Pancreas (tissue), 10 donors: ENCODE results near the gene GAL3ST2. TPM values are rescaled to one million over a fixed set of nuclear protein-coding genes. Genes with fewer than 3 reads are reported as not detected.

Source experiments
- ATAC-seq, 4 donors: fragments of 200-7000 bp; cut with Tn5 transposase; one replicate each; pipeline versions ENCODE4 v1.8.0 to v1.9.1; 2020; ENCODE audit warnings: mild to moderate bottlenecking in 4 of 4, moderate library complexity in 4 of 4
- DNase-seq, 6 donors: peaks; one replicate each; pipeline ENCODE4 v3.0.0-alpha.2; 2020
- FAIRE-seq: peaks from 2 replicates; lab custom pipeline; 2012; peaks lifted over from hg19 to GRCh38; lab: Jason Lieb, UNC
- H3K27ac ChIP-seq, 4 donors: fragments of 200-600 bp; sonication (generic); 1 replicate in 3 of 4; 2 replicates in 1 of 4; pipeline versions ENCODE4 v1.5.0 to v1.8.0; 2020
- H3K27me3 ChIP-seq, 4 donors: fragments of 200-600 bp; one replicate each; pipeline ENCODE4 v1.8.0; 2021
- H3K36me3 ChIP-seq, 3 donors: fragments of 200-600 bp; sonication (generic) in 1 of 3; one replicate each; pipeline versions ENCODE4 v1.5.0 to v1.8.0; 2020 to 2021
- H3K4me1 ChIP-seq, 3 donors: fragments of 200-600 bp; one replicate each; pipeline ENCODE4 v1.8.0; 2021
- H3K4me3 ChIP-seq, 4 donors: fragments of 200-600 bp; sonication (generic) in 2 of 4; one replicate each; pipeline versions ENCODE4 v1.5.0 to v1.8.0; 2020 to 2021
- H3K9me3 ChIP-seq, 4 donors: fragments of 200-600 bp; one replicate each; pipeline ENCODE4 v1.8.0; 2021
- WGBS, 2 donors: extraction: QIAGEN DNeasy Blood & Tissue Kit; methylation state at CpG; one replicate each; pipeline ENCODE4 v1.1.7; 2013; 5-methylcytosine and 5-hydroxymethylcytosine counted together
- intact Hi-C, 3 donors: fragments of 100-400 bp; cut with DNase I; formaldehyde crosslinking; loops; one replicate each; pipeline versions ENCODE4 v1.11.1 to v1.14.2; 2022
- polyA plus RNA-seq, 2 donors: library from polyadenylated mRNA; stranded (reverse); fragments of 200-250 nt; gene quantifications; one replicate each; pipeline ENCODE4 v1.2.3, GENCODE V29; 2013
- total RNA-seq, 6 donors: library from RNA; stranded (reverse); fragmentation: NEBNext Ultra II Directional in 4 of 6; extraction: Animal tissue kit (Norgen Biotek cat#: 25700) in 4 of 6; gene quantifications; one replicate each; pipeline versions ENCODE4 v1.2.1 to v1.2.4, GENCODE V29; 2021 to 2023
- TF ChIP-seq, protein P1 (sequence below), 4 donors: fragments of 200-600 bp; sonication (generic) in 3 of 4; IDR thresholded peaks; one replicate each; pipeline versions ENCODE4 v1.5.0 to v1.8.0; 2021; ENCODE audit warnings: antibody characterized with exemption in 4 of 4
- donor health status: healthy with polysubstance abuse.
- donor health status: DM: no; HTN: no; CAD: no; lungs with moderate emphysema.
- donor health status: DM: no; HTN: no; CAD: no.
- donor health status: control.
- donor health status: control.
- donor health status: Bipolar disorder and iron deficiency.
- donor health status: DM: yes; HTN: yes; CAD: no.
- donor health status: DM: no; HTN: no; CAD: no.
- donor health status: DM: no; HTN: no; CAD: no.
- donor health status: DM: yes; HTN: yes; CAD: no.

The GAL3ST2 gene
- total and polyA plus RNA-seq, 8 donors, result not detected

DNA sequence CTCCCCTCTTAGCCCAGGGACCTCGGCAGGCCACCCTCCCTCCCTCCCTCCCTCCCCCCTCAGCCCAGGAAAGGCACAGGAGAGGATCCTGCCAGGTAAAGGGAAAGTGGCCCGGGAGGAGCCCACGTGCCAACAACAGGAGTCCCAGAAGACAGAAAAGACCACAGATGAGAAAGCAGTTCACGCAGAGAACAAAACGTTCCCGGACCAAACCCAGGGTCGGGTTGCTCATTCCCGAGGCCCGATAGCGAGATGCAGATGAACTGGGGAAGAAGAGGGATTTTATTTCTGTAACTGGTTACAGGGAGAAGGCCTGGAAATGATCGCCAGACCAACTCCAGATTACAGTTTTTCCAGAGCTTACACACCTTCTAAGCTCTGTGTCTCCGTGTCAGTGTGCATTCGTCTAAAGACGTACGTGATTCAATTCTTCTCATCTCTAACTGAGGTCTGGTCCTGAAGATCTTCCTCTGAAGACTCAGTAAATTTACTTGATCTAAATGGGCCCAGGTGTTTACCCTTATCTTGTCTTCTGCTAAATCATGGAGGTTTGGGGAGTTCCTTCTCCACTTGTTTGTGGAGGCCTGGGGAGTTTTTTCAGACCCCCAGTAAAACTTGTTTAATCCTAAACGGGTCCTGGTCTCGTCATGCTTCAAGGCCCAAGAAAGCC lies 31.6 kb downstream of the GAL3ST2 start:
- peaks cover 0 to 7% (median 3%) of the 10 kb centered on the region in 3 donors for H3K4me1 ChIP-seq
- WGBS, 2 donors, result 71 to 72% methylated on average over 16 to 17 of the region's 17 CpGs
- peaks cover 0 to 12% (median 5%) of the 10 kb centered on the region in 4 donors for H3K27me3 ChIP-seq
- no peak overlapping the region for H3K27ac ChIP-seq
- no peak overlapping the region for H3K4me3 ChIP-seq
- no peak for FAIRE-seq
- no peak for DNase-seq
- H3K9me3 ChIP-seq, result no peaks in the 10 kb centered on the region
- no peak for ATAC-seq
- TF ChIP-seq, protein P1, sequence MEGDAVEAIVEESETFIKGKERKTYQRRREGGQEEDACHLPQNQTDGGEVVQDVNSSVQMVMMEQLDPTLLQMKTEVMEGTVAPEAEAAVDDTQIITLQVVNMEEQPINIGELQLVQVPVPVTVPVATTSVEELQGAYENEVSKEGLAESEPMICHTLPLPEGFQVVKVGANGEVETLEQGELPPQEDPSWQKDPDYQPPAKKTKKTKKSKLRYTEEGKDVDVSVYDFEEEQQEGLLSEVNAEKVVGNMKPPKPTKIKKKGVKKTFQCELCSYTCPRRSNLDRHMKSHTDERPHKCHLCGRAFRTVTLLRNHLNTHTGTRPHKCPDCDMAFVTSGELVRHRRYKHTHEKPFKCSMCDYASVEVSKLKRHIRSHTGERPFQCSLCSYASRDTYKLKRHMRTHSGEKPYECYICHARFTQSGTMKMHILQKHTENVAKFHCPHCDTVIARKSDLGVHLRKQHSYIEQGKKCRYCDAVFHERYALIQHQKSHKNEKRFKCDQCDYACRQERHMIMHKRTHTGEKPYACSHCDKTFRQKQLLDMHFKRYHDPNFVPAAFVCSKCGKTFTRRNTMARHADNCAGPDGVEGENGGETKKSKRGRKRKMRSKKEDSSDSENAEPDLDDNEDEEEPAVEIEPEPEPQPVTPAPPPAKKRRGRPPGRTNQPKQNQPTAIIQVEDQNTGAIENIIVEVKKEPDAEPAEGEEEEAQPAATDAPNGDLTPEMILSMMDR (IDR thresholded peaks at IDR 0.05), result no peak
- intact Hi-C loops, result no loop called here
- no peaks in the 10 kb centered on the region for H3K36me3 ChIP-seq

DNA sequence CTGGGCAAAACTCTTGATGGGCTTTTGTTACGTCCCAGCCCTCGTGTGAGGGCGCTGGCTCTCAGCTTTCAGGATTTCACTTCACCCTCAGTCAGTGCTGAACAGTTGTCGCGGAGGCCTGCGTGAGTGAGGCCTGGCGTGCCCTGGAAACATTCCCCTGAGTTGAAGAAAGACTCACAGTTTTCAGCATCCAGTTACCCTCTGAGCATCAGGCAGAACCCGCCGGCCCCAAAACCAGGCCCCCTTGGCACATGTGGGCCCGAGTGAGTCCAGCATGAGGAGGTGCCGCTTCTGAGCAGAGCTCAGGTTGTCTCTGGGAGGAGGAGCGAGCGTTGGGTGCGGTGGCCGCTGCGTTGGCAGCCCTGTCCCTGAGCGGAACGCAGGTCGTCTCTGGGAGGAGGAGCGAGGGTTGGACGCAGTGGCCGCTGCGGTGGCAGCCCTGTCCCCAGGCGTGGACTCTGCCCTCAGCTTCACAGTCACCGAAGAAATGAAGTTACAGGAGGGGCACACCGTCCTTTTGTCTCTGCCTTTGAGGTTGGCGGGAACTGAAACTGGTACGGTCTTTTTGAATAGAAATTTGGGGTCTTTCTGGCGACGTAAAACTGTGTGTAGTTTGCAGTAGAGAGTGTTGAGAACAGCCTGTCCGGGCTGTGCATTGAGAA lies 32.2 kb downstream of the GAL3ST2 start, which contains the start of gene NEU4:
TSS of gene NEU4 (plus strand) at position 473 of the 662 bp plus-strand sequence. CDS start 5,292 bp downstream, outside the sequence.
- 81 to 82% methylated on average over 31 of the region's 31 CpGs for WGBS, 2 donors
- no peak within 1 kb of the TSS for H3K4me3 ChIP-seq
- ATAC-seq (no peak), DNase-seq (no peak), FAIRE-seq (no peak)
- peaks cover 0 to 10% (median 5%) of the 10 kb centered on the region in 4 donors for H3K27me3 ChIP-seq
- no peaks in the 10 kb centered on the region for H3K9me3 ChIP-seq
- peaks cover 0 to 4% (median 2%) of the 10 kb centered on the region in 3 donors for H3K4me1 ChIP-seq
- TF ChIP-seq, protein P1 (IDR thresholded peaks at IDR 0.05), result no peak
- no peak within 1 kb of the TSS for H3K27ac ChIP-seq
- no peaks in the 10 kb centered on the region for H3K36me3 ChIP-seq
- intact Hi-C loops, result no loop called here

DNA sequence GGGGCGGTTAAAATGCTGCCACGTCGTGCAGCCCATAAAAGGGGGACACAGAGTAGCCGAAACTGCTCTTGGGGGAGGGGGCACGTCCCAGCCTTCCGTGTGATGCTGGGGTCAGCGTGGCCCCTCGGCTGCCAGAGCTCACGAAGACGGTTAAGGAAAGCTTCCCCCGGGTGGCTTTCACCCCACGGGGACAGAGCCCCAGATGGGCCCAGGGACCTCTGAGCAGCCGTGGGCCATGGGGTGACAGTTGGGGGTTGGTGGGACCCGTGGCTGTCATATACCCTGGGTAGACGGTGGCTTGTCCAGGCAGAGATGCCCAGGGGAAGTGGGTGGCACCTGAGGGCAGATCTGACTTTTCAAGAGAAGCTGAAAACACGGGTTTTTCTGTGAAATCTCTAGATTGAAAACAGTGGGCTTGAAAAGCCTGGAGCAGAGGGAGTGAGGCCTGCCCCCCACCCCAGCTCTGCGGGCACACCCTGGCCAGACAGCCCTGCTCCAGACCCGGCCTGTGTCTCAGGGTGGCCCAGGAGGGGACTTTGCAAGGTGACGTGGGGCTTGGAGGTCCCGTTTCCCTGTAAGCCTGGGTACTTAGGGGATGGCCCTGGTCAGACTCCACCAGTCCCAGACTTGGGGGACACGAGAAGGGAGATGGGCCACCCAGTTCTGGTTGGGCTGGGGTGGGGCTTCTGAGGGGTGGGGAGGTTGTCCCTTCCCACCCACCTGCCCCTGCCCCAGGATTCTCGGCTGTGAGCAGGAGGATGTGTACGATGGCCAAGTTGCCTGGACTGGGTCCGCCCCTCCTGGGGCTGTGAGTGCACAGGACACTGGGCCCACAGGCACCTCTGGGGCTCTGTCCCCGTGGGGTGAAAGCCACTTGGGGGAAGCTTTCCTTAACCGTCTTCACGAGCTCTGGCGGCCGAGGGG lies 33.0 kb downstream of the GAL3ST2 start:
- no peaks in the 10 kb centered on the region for H3K9me3 ChIP-seq
- no peak overlapping the region for H3K4me3 ChIP-seq
- FAIRE-seq (no peak), DNase-seq (peak in 2 of 6 donors; percentile 53 to 64), ATAC-seq (no peak)
- no peaks in the 10 kb centered on the region for H3K36me3 ChIP-seq
- H3K27ac ChIP-seq, result no peak overlapping the region
- no peaks in the 10 kb centered on the region for H3K4me1 ChIP-seq
- WGBS, 2 donors, result 69 to 79% methylated on average over 29 of the region's 29 CpGs
- peaks cover 0 to 2% (median 1%) of the 10 kb centered on the region in 4 donors for H3K27me3 ChIP-seq
- TF ChIP-seq, protein P1 (IDR thresholded peaks at IDR 0.05), result no peak
- intact Hi-C loops, result no loop called here

DNA sequence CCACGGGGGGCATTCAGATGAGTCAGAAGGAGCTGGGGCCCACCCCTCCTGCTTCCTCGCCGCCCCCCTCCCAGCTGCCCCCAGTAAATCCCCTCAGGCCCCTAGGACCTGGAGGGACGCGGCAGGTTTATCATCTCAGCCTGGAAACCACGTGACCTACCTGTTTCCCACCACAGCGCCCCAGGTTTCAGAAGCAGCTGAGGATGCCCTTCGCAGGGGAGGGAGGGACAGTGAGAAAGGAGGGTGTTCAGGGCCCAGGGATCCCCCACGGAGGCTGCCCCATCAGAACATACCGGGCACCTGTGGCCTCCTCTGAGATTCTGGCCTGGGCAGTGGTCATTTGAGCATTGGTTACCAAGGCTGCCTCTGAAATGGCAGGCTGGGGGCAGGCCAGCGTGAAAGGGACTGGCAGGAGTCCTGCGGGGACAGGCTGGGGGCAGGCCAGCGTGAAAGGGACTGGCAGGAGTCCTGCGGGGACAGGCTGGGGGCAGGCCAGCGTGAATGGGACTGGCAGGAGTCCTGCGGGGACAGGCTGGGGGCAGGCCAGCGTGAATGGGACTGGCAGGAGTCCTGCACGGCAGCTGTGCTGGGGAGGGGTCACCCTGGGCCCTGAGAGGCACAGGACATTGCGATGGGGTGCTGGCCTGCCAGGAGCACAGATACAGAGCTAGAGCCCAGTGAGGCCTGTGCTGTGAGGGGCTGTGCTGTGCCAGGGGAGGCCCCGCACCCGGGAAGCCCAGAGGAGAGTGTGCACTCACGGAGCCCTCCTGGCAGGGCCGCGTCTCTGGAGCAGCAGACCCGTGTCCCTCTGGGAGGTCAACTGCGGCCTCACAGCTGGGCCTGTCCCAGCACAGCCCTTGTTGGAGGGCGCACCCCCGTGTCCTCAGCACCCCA lies 33.9 kb downstream of the GAL3ST2 start:
- TF ChIP-seq, protein P1 (IDR thresholded peaks at IDR 0.05), result no peak
- Histone ChIP-seq H3K4me3 (no peak overlapping the region), H3K27ac (no peak overlapping the region), H3K4me1 (no peaks in the 10 kb centered on the region), H3K27me3 (no peaks in the 10 kb centered on the region), H3K36me3 (no peaks in the 10 kb centered on the region), H3K9me3 (no peaks in the 10 kb centered on the region)
- WGBS, 2 donors, result 69 to 75% methylated on average over 26 to 28 of the region's 28 CpGs
- DNase-seq, result peak in 3 of 6 donors; percentile 24 to 56 (median 35)
- ATAC-seq, result peak in 1 of 4 donors; percentile 7
- FAIRE-seq, result no peak
- intact Hi-C loops, result no loop called here
